ENCODE results near the gene RRAGC.

DNA sequence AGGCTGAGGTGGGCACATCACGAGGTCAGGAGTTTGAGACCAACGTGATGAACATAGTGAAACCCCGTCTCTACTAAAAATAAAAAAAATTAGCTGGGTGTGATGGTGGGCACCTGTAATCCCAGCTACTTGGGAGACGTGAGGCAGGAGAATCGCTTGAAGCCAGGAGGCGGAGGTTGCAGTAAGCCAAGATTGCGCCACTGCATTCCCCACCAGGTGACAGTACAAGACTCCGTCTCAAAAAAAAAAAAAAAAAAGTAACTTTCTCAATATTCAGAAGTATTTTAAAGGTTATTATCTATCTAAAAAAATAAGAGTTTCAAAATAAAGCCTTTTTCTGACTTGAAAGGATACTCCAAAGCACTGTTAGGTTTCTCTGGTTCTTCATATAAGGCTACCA, 7.6 kb upstream of the RRAGC start:
- TF ChIP-seq, protein P1, sequence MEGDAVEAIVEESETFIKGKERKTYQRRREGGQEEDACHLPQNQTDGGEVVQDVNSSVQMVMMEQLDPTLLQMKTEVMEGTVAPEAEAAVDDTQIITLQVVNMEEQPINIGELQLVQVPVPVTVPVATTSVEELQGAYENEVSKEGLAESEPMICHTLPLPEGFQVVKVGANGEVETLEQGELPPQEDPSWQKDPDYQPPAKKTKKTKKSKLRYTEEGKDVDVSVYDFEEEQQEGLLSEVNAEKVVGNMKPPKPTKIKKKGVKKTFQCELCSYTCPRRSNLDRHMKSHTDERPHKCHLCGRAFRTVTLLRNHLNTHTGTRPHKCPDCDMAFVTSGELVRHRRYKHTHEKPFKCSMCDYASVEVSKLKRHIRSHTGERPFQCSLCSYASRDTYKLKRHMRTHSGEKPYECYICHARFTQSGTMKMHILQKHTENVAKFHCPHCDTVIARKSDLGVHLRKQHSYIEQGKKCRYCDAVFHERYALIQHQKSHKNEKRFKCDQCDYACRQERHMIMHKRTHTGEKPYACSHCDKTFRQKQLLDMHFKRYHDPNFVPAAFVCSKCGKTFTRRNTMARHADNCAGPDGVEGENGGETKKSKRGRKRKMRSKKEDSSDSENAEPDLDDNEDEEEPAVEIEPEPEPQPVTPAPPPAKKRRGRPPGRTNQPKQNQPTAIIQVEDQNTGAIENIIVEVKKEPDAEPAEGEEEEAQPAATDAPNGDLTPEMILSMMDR (IDR thresholded peaks at IDR 0.05 in 8 of 11, conservative IDR thresholded peaks at IDR 0.05 in 3 of 11) = no peak
- TF ChIP-seq POLR2AphosphoS5 (IDR thresholded peaks at IDR 0.05) = no peak
